CD14-positive monocyte (primary cell): ENCODE measurements around the gene CSPG4. TPM values are rescaled to one million over a fixed set of nuclear protein-coding genes. Genes with fewer than 3 reads are reported as not detected.
"Not testable (repeated sequence)": the region's sequence is repeated elsewhere in the genome, so short reads cannot be mapped to it uniquely, and the experiment has no call there.

Experiments
- DNase-seq, 3 donors: peaks; one replicate each; pipeline ENCODE4 v3.0.0-alpha.2; 2011 to 2022
- H2AFZ ChIP-seq: 2 replicates; pipeline ENCODE4 v1.6.0; 2012; ENCODE audit warnings: mild to moderate bottlenecking, low read depth, low read length, inconsistent platforms; ENCODE audit not compliant: insufficient read depth, poor library complexity, severe bottlenecking
- H3K27ac ChIP-seq, 2 donors: 1 replicate in 1 of 2; 2 replicates in 1 of 2; pipeline ENCODE4 v1.5.1; 2012 to 2013; ENCODE audit warnings: low read length in 2 of 2, control low read depth in 1 of 2, inconsistent platforms in 1 of 2, low read depth in 1 of 2, mild to moderate bottlenecking in 1 of 2
- H3K27me3 ChIP-seq, 2 donors: one replicate each; pipeline versions ENCODE4 v1.6.0 to v1.6.1; 2011 to 2013; ENCODE audit warnings: low read length in 2 of 2; ENCODE audit not compliant: control insufficient read depth in 2 of 2, insufficient read depth in 2 of 2
- H3K36me3 ChIP-seq, 2 donors: replicated peaks in 1 of 2; 1 replicate in 1 of 2; 2 replicates in 1 of 2; pipeline versions ENCODE4 v1.5.1 to v1.6.1; 2012 to 2013; ENCODE audit warnings: low read length in 2 of 2, control low read depth in 1 of 2, inconsistent platforms in 1 of 2, mild to moderate bottlenecking in 1 of 2; ENCODE audit not compliant: insufficient read depth in 2 of 2, control insufficient read depth in 1 of 2
- H3K4me1 ChIP-seq, 2 donors: 1 replicate in 1 of 2; 2 replicates in 1 of 2; pipeline versions ENCODE4 v1.5.1 to v1.6.1; 2012 to 2013; ENCODE audit warnings: low read length in 2 of 2, control low read depth in 1 of 2, inconsistent platforms in 1 of 2, mild to moderate bottlenecking in 1 of 2, moderate library complexity in 1 of 2; ENCODE audit not compliant: insufficient read depth in 2 of 2, control insufficient read depth in 1 of 2
- H3K4me2 ChIP-seq: replicated peaks from 2 replicates; pipeline ENCODE3; 2012; ENCODE audit warnings: low read length, moderate library complexity, mild to moderate bottlenecking; ENCODE audit not compliant: poor library complexity, severe bottlenecking; ENCODE audit errors: extremely low read depth
- H3K4me3 ChIP-seq, 3 experiments: fragments of 200-600 bp in 1 of 3; sonication (generic) in 1 of 3; replicated peaks in 1 of 3; 1 replicate in 2 of 3; 2 replicates in 1 of 3; pipeline ENCODE4 v1.5.1; 2011 to 2013; ENCODE audit warnings: low read length in 3 of 3, mild to moderate bottlenecking in 3 of 3, control low read depth in 2 of 3, low read depth in 2 of 3, inconsistent platforms in 1 of 3, moderate library complexity in 1 of 3
- H3K79me2 ChIP-seq: 2 replicates; pipeline ENCODE4 v1.6.0; 2012; ENCODE audit warnings: mild to moderate bottlenecking, control low read depth, inconsistent platforms, low read length, moderate library complexity; ENCODE audit not compliant: insufficient read depth
- H3K9ac ChIP-seq: 2 replicates; pipeline ENCODE4 v1.6.0; 2017; ENCODE audit warnings: low read length, mild to moderate bottlenecking; ENCODE audit not compliant: insufficient read depth, poor library complexity, severe bottlenecking
- H3K9me3 ChIP-seq, 2 donors: replicated peaks in 1 of 2; 1 replicate in 1 of 2; 2 replicates in 1 of 2; pipeline versions ENCODE4 v1.5.1 to v1.6.1; 2012 to 2013; ENCODE audit warnings: low read length in 2 of 2, control low read depth in 1 of 2; ENCODE audit not compliant: control insufficient read depth in 1 of 2, insufficient read depth in 1 of 2
- H4K20me1 ChIP-seq: 2 replicates; pipeline ENCODE4 v1.6.0; 2012; ENCODE audit warnings: mild to moderate bottlenecking, low read length, control low read depth, moderate library complexity; ENCODE audit not compliant: insufficient read depth
- H3K27ac Mint-ChIP-seq, 7 donors: one replicate each; pipeline ENCODE4 v1.8.0; 2020; ENCODE audit warnings: mild to moderate bottlenecking in 7 of 7, mixed read lengths in 7 of 7, moderate library complexity in 6 of 7, inconsistent platforms in 2 of 7
- H3K27me3 Mint-ChIP-seq, 3 donors: one replicate each; pipeline ENCODE4 v1.8.0; 2021 to 2022; ENCODE audit warnings: low read depth in 3 of 3, mild to moderate bottlenecking in 3 of 3, mixed read lengths in 3 of 3, moderate library complexity in 3 of 3, inconsistent platforms in 1 of 3
- H3K36me3 Mint-ChIP-seq, 2 donors: one replicate each; pipeline ENCODE4 v1.8.0; 2020; ENCODE audit warnings: mixed read lengths in 2 of 2, inconsistent platforms in 1 of 2, mild to moderate bottlenecking in 1 of 2
- H3K4me1 Mint-ChIP-seq: one replicate; pipeline ENCODE4 v1.8.0; 2020; ENCODE audit warnings: mild to moderate bottlenecking, mixed read lengths
- H3K4me3 Mint-ChIP-seq, 2 donors: one replicate each; pipeline ENCODE4 v1.8.0; 2020; ENCODE audit warnings: mild to moderate bottlenecking in 2 of 2, mixed read lengths in 2 of 2, moderate library complexity in 1 of 2
- H3K9me3 Mint-ChIP-seq, 7 donors: one replicate each; pipeline ENCODE4 v1.8.0; 2020 to 2022; ENCODE audit warnings: mixed read lengths in 7 of 7, mild to moderate bottlenecking in 6 of 7, moderate library complexity in 6 of 7, inconsistent platforms in 2 of 7
- CTCF ChIP-seq: fragments of 200-600 bp; IDR thresholded peaks from one replicate; pipeline ENCODE4 v1.8.0; 2022; ENCODE audit warnings: antibody characterized with exemption, mild to moderate bottlenecking
- WGBS: methylation state at CpG from one replicate; pipeline ENCODE4 v1.1.5; 2013; ENCODE audit warnings: missing lambda C conversion rate; ENCODE audit not compliant: insufficient coverage; 5-methylcytosine and 5-hydroxymethylcytosine counted together
- intact Hi-C, 2 donors: fragments of 100-400 bp; cut with micrococcal nuclease; formaldehyde crosslinking; loops; one replicate each; pipeline versions ENCODE4 v1.15.0 to v1.15.1; 2023
- polyA plus RNA-seq, 3 donors: library from polyadenylated mRNA; depleted of rRNA in 1 of 3; unstranded in 2 of 3; stranded (reverse) in 1 of 3; fragments of 300-500 nt in 2 of 3; fragments of >200 nt in 1 of 3; fragmentation: Illumina TruSeq in 2 of 3; gene quantifications; 1 replicate in 2 of 3; 2 replicates in 1 of 3; pipeline ENCODE4 v1.2.3, GENCODE V29; 2012 to 2021

Gene CSPG4
- polyA plus RNA-seq, 3 donors, result not detected

GRCh38 chr15:75718328-75718727 is 5.7 kb upstream of the CSPG4 start:
- Histone ChIP-seq H3K27ac (no peak overlapping the region), H3K27me3 (peaks cover under 1 to 10% of the 10 kb centered on the region in 2 donors), H4K20me1 (no peaks in the 10 kb centered on the region), H3K4me2 (no peak overlapping the region), H3K36me3 (no peaks in the 10 kb centered on the region), H3K79me2 (no peaks in the 10 kb centered on the region), H3K4me1 (no peaks in the 10 kb centered on the region), H3K9me3 (peaks cover 0 to 1% of the 10 kb centered on the region in 2 donors), H3K9ac (no peak overlapping the region), H2AFZ (no peak overlapping the region), H3K4me3 (no peak overlapping the region)
- TF ChIP-seq CTCF, result no peak
- H3K4me3 Mint-ChIP-seq, result no peak overlapping the region
- WGBS, result 100% methylated on average over 1 of the region's 3 CpGs
- H3K4me1 Mint-ChIP-seq, result peaks cover 9% of the 10 kb centered on the region
- H3K27me3 Mint-ChIP-seq, result peaks cover 10 to 24% (median 22%) of the 10 kb centered on the region in 3 donors
- intact Hi-C loops, result no loop called here
- peak overlapping the region in 1 of 7 donors; percentile 41 for H3K27ac Mint-ChIP-seq
- DNase-seq, result no peak
- H3K9me3 Mint-ChIP-seq, result peaks cover 0 to 3% (median 0%) of the 10 kb centered on the region in 7 donors
- no peaks in the 10 kb centered on the region for H3K36me3 Mint-ChIP-seq

DNA sequence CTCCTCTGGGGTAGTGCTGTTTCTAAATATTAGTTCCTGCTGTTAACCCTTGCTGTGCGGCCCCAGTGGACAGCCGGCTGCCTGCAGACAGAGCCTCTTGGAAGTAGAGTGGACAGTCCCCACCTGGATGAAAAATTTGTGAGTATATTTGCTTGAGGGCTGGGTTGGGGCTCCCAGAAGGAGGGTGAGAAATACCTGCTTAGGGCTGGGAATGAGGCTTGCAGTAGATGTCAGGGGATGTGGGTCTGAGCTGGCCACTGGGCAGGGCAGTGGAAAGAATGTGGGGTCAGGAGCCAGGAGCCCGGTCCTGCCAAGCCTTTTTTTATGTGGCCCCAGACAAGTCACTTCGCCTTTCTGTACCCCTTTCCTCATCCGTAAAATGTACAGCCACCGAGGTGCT is 4.4 kb upstream of the CSPG4 start:
- H3K4me1 Mint-ChIP-seq, H3K4me3 Mint-ChIP-seq, H3K27ac ChIP-seq, H3K27ac Mint-ChIP-seq, H3K9me3 ChIP-seq, H3K4me2 ChIP-seq, H3K36me3 Mint-ChIP-seq, H2AFZ ChIP-seq, H3K79me2 ChIP-seq, intact Hi-C loops, H3K4me1 ChIP-seq, H3K36me3 ChIP-seq, DNase-seq, H4K20me1 ChIP-seq, H3K4me3 ChIP-seq, H3K9ac ChIP-seq, H3K9me3 Mint-ChIP-seq: not testable (repeated sequence)
- H3K27me3 ChIP-seq, result peaks cover 9 to 22% of the 10 kb centered on the region in 2 donors
- WGBS, result 100% methylated on average over 2 of the region's 6 CpGs
- peaks cover 16 to 35% (median 35%) of the 10 kb centered on the region in 3 donors for H3K27me3 Mint-ChIP-seq

- H3K4me2 ChIP-seq, H3K27ac Mint-ChIP-seq, H4K20me1 ChIP-seq, H3K79me2 ChIP-seq, H3K9me3 ChIP-seq, H3K4me3 Mint-ChIP-seq, H3K4me1 Mint-ChIP-seq, H2AFZ ChIP-seq, H3K4me3 ChIP-seq, intact Hi-C loops, H3K27ac ChIP-seq, H3K36me3 Mint-ChIP-seq, H3K9me3 Mint-ChIP-seq, H3K36me3 ChIP-seq, DNase-seq, H3K4me1 ChIP-seq, H3K9ac ChIP-seq: not testable (repeated sequence)
- H3K27me3 Mint-ChIP-seq, result peaks cover 16 to 39% (median 35%) of the 10 kb centered on the region in 3 donors
- no CpG with 5 or more reads among the region's 10 CpGs for WGBS
- H3K27me3 ChIP-seq, result peaks cover 9 to 22% of the 10 kb centered on the region in 2 donors
Measured at GRCh38 chr15:75716249-75716950, 3.8 kb upstream of the CSPG4 start.

DNA sequence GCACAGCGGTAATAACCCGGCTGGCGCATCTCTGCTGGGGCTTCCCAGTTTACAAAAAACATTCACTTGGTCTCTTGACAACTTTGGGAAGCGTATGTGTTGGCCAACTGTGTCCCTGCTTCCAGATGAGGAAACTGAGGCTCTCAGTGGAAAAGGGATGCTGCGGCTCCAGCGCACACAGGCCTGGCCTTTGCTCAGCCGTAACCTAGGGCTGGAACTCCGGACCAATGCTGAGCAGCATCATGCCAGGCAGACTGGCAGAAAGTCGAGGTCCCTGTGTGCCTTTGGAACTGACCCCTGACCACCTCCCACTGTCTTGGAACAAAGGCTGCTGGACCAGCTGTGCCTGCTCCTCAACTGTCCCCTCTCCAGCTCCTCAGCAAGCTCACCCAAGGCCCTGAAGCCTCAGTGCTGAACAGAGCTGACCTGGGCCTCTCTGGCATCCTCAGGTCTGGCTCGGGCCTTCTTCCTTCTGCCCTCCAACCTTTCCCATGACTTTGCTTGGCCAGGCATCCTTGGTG is 2.7 kb upstream of the CSPG4 start:
- H3K9me3 Mint-ChIP-seq, DNase-seq, H3K27ac Mint-ChIP-seq, H3K4me3 Mint-ChIP-seq, H3K4me1 ChIP-seq, H4K20me1 ChIP-seq, H3K9me3 ChIP-seq, H3K36me3 Mint-ChIP-seq, H3K79me2 ChIP-seq, H3K4me1 Mint-ChIP-seq, H3K4me3 ChIP-seq, H3K36me3 ChIP-seq, H2AFZ ChIP-seq, intact Hi-C loops, H3K9ac ChIP-seq, H3K27ac ChIP-seq, H3K4me2 ChIP-seq: not testable (repeated sequence)
- peaks cover 9 to 22% of the 10 kb centered on the region in 2 donors for H3K27me3 ChIP-seq
- H3K27me3 Mint-ChIP-seq, result peaks cover 16 to 33% (median 32%) of the 10 kb centered on the region in 3 donors
- 82% methylated on average over 4 of the region's 10 CpGs for WGBS
